ENCODE data around the gene HTRA3.

The HTRA3 gene

DNA sequence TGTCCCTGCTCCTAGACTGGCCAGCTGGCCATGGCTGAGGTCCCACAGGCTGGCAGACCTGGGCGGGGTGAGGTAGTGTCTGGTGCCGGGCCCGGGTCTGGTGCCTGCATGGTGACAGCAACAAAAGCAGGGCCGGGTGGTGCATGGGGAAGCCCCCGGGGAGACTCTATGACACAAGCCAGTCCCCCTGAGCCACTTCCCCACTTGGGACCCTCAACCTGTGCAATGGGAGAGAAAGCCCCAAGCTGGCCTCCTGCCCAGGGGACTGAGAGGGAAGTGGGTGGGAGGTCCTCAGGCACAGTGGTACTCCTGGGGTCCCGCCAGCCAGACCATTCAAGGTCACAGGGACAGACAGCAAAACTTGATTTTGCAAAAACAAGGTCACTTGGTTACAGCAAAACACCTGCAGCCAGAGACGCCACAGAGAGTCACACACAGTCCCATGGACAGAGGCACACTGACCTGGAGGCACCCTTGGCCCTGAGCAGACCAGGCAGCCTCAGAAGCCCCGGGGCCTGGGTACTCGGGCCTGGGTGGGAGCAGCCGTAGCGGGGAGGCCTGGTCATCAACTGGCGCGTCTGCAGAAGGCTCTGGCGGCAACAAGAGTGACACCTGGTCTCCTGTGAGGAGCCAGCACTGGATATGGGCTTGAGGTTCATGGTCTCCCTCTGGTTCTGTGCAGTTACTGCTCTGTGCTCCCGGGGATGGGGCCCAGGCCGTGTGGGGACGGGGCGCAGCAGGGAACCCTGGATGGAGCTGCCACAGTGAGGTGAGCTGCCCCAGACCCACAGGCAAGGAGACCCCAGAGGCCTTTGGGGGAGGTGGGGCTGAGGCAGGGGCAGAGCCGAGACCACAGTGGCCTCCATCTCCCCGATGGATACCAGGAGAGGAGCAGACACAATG lies 60.6 kb downstream of the HTRA3 start:
- H3K4me1 ChIP-seq (ENCODE audit: insufficient read depth, low read length), result no peaks in the 10 kb centered on the region
- no peaks in the 10 kb centered on the region for H3K9me3 ChIP-seq (ENCODE audit: low read length)
- no peak overlapping the region for H3K4me3 ChIP-seq (ENCODE audit: low read depth in 1 of 2, low read length in 2 of 2)
- H3K27ac ChIP-seq (ENCODE audit: low read depth, low read length), result no peak overlapping the region
- no peaks in the 10 kb centered on the region for H3K36me3 ChIP-seq (ENCODE audit: insufficient read depth, low read length)
- H3K27me3 ChIP-seq (ENCODE audit: control insufficient read depth in 1 of 2, insufficient read depth in 2 of 2, low read length in 2 of 2), result no peaks in the 10 kb centered on the region
- H3K9ac ChIP-seq (ENCODE audit: low read length), result no peak overlapping the region

GRCh38 chr4:8330821-8331574 lies 61.4 kb downstream of the HTRA3 start:
- Histone ChIP-seq H3K4me1 (ENCODE audit: insufficient read depth, low read length) (no peaks in the 10 kb centered on the region), H3K9ac (ENCODE audit: low read length) (no peak overlapping the region), H3K36me3 (ENCODE audit: insufficient read depth, low read length) (no peaks in the 10 kb centered on the region), H3K27ac (ENCODE audit: low read depth, low read length) (no peak overlapping the region), H3K27me3 (ENCODE audit: control insufficient read depth in 1 of 2, insufficient read depth in 2 of 2, low read length in 2 of 2) (no peaks in the 10 kb centered on the region), H3K9me3 (ENCODE audit: low read length) (no peaks in the 10 kb centered on the region), H3K4me3 (ENCODE audit: low read depth in 1 of 2, low read length in 2 of 2) (no peak overlapping the region)

- Histone ChIP-seq H3K36me3 (ENCODE audit: insufficient read depth, low read length) (no peaks in the 10 kb centered on the region), H3K27ac (ENCODE audit: low read depth, low read length) (no peak overlapping the region), H3K9me3 (ENCODE audit: low read length) (no peaks in the 10 kb centered on the region), H3K4me1 (ENCODE audit: insufficient read depth, low read length) (no peaks in the 10 kb centered on the region), H3K27me3 (ENCODE audit: control insufficient read depth in 1 of 2, insufficient read depth in 2 of 2, low read length in 2 of 2) (no peaks in the 10 kb centered on the region), H3K9ac (ENCODE audit: low read length) (no peak overlapping the region), H3K4me3 (ENCODE audit: low read depth in 1 of 2, low read length in 2 of 2) (no peak overlapping the region)
These were observed 62.0 kb downstream of the HTRA3 start for GRCh38 chr4:8331575-8331955.

- H3K4me1 ChIP-seq (ENCODE audit: insufficient read depth, low read length), result no peaks in the 10 kb centered on the region
- no peak overlapping the region for H3K4me3 ChIP-seq (ENCODE audit: low read depth in 1 of 2, low read length in 2 of 2)
- H3K9ac ChIP-seq (ENCODE audit: low read length), result no peak overlapping the region
- H3K27me3 ChIP-seq (ENCODE audit: control insufficient read depth in 1 of 2, insufficient read depth in 2 of 2, low read length in 2 of 2), result no peaks in the 10 kb centered on the region
- H3K9me3 ChIP-seq (ENCODE audit: low read length), result no peaks in the 10 kb centered on the region
- H3K27ac ChIP-seq (ENCODE audit: low read depth, low read length), result no peak overlapping the region
- no peaks in the 10 kb centered on the region for H3K36me3 ChIP-seq (ENCODE audit: insufficient read depth, low read length)
These were observed 62.7 kb downstream of the HTRA3 start for GRCh38 chr4:8332038-8332857.

DNA sequence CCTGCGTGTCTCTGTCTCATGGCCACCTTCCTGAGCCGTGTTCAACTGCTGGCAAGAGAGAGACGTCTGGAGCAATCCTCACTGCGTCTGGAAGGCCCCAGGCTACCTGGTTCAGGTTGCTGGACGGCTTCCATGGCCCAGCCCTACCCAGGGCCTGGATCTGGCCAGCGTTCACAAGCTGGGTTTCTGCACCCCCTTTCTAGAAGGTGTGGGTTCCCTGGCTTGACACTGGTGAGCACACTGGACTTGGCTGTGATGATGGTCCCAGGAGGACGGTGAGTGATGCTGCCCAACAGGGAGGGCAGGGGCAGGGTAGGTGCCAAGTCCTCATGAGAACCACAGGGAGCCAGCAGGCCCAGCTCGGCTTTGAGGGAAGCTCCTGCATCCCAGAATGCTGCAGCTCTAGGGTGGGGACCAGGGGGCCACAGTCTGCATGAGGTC lies 63.4 kb downstream of the HTRA3 start:
- no peak overlapping the region for H3K9ac ChIP-seq (ENCODE audit: low read length)
- no peaks in the 10 kb centered on the region for H3K27me3 ChIP-seq (ENCODE audit: control insufficient read depth in 1 of 2, insufficient read depth in 2 of 2, low read length in 2 of 2)
- no peak overlapping the region for H3K27ac ChIP-seq (ENCODE audit: low read depth, low read length)
- no peaks in the 10 kb centered on the region for H3K9me3 ChIP-seq (ENCODE audit: low read length)
- no peak overlapping the region for H3K4me3 ChIP-seq (ENCODE audit: low read depth in 1 of 2, low read length in 2 of 2)
- H3K4me1 ChIP-seq (ENCODE audit: insufficient read depth, low read length), result no peaks in the 10 kb centered on the region
- H3K36me3 ChIP-seq (ENCODE audit: insufficient read depth, low read length), result no peaks in the 10 kb centered on the region

DNA sequence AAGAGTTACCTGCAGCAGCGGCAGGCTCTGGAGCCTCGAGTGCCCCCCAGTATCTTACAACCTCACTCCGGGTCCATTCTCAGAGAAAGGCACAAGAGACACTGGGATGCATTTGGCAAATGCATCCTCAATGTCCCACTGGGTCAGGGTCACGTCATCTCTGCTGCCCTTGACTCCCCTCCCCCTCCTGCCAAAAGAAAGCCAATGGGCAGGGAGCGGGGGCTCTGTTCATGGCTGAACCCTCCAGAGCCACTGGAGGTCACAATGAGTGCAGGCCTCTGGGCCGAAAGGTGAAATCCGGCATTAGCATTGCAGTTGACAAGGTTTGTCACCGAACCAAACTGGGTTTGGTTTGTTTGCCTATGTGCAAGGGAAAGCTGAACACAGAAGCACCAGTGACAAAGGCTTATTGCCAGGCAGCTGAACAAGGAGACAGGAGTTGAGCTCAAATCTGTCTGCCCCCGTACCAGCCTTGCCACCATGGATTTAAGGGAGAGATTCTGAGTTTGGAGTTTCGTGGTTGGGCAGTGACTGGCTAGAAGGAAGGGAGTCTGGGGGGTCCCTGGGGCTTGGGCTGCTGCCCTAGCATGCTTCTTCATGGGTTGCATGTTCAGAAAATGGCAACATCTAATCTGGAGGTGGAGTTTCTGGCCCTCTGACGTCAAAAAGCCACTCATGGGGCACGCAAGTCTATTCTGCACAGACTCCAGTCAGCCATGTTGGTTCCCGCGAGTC lies 64.3 kb downstream of the HTRA3 start:
- Histone ChIP-seq H3K36me3 (ENCODE audit: insufficient read depth, low read length) (no peaks in the 10 kb centered on the region), H3K4me1 (ENCODE audit: insufficient read depth, low read length) (no peaks in the 10 kb centered on the region), H3K9ac (ENCODE audit: low read length) (no peak overlapping the region), H3K27ac (ENCODE audit: low read depth, low read length) (no peak overlapping the region), H3K4me3 (ENCODE audit: low read depth in 1 of 2, low read length in 2 of 2) (no peak overlapping the region), H3K9me3 (ENCODE audit: low read length) (no peaks in the 10 kb centered on the region), H3K27me3 (ENCODE audit: control insufficient read depth in 1 of 2, insufficient read depth in 2 of 2, low read length in 2 of 2) (no peaks in the 10 kb centered on the region)

DNA sequence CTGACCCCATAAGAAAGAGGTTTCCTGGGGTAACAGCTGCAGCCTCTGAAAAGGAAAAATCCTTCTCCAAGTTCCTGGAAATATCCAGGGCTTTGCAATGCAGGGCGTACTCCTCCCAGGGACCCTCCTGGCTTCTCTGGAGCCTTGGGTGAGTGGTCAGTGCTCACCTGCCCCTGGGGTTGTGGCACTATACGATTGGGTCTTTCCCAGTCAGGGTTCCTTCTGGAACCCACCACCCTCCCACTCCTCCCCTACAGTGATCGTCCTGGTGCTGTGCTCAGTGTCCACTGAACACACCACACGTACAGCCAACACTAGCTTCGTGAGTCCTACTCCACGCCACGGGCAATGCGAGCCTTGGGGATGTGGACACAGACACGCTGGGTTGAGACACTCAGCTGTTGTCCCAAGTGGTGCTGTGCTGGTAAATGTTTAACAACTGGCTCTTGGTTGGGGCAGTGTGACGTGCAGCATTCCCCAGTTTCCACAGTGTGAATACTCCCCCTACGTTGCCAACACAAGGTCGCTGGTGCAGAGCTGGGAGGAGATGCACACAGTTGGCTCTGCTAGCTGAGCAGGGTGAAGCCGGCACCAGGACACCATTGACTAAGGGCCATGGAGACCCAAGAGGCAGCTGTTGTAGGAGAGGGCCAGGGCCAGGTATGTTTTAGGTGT lies 65.4 kb downstream of the HTRA3 start:
- H3K4me1 ChIP-seq (ENCODE audit: insufficient read depth, low read length), result no peaks in the 10 kb centered on the region
- H3K27ac ChIP-seq (ENCODE audit: low read depth, low read length), result no peak overlapping the region
- no peaks in the 10 kb centered on the region for H3K36me3 ChIP-seq (ENCODE audit: insufficient read depth, low read length)
- H3K27me3 ChIP-seq (ENCODE audit: control insufficient read depth in 1 of 2, insufficient read depth in 2 of 2, low read length in 2 of 2), result no peaks in the 10 kb centered on the region
- no peak overlapping the region for H3K4me3 ChIP-seq (ENCODE audit: low read depth in 1 of 2, low read length in 2 of 2)
- H3K9me3 ChIP-seq (ENCODE audit: low read length), result no peaks in the 10 kb centered on the region
- no peak overlapping the region for H3K9ac ChIP-seq (ENCODE audit: low read length)

DNA sequence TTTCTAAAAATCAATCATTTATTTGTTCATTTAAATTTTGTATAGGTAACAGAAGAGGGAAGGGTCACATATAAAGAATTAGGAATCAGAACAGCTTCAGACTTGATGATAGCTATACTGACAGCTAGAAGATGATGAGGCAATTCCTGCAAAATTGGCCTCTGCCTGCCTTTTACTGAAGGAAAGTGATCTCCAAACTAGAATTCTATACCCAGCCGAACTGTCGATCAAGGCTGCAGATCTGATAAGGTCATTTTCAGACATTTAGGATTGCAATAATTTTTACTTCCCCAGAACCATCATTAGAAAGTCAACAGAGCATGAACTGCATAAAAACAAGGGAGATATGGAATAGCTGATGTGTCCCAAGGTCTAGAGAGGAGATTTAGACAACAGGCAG lies 66.3 kb downstream of the HTRA3 start:
- Histone ChIP-seq H3K4me3 (ENCODE audit: low read depth in 1 of 2, low read length in 2 of 2) (no peak overlapping the region), H3K27me3 (ENCODE audit: control insufficient read depth in 1 of 2, insufficient read depth in 2 of 2, low read length in 2 of 2) (no peaks in the 10 kb centered on the region), H3K9me3 (ENCODE audit: low read length) (no peaks in the 10 kb centered on the region), H3K36me3 (ENCODE audit: insufficient read depth, low read length) (no peaks in the 10 kb centered on the region), H3K4me1 (ENCODE audit: insufficient read depth, low read length) (peaks cover under 1% of the 10 kb centered on the region), H3K9ac (ENCODE audit: low read length) (no peak overlapping the region), H3K27ac (ENCODE audit: low read depth, low read length) (no peak overlapping the region)

- Histone ChIP-seq H3K9me3 (ENCODE audit: low read length) (no peaks in the 10 kb centered on the region), H3K27ac (ENCODE audit: low read depth, low read length) (no peak overlapping the region), H3K27me3 (ENCODE audit: control insufficient read depth in 1 of 2, insufficient read depth in 2 of 2, low read length in 2 of 2) (no peaks in the 10 kb centered on the region), H3K36me3 (ENCODE audit: insufficient read depth, low read length) (no peaks in the 10 kb centered on the region), H3K9ac (ENCODE audit: low read length) (no peak overlapping the region), H3K4me3 (ENCODE audit: low read depth in 1 of 2, low read length in 2 of 2) (no peak overlapping the region), H3K4me1 (ENCODE audit: insufficient read depth, low read length) (peaks cover 7% of the 10 kb centered on the region)
These were observed 67.0 kb downstream of the HTRA3 start for GRCh38 chr4:8336412-8337075.

- Histone ChIP-seq H3K9ac (ENCODE audit: low read length) (no peak overlapping the region), H3K4me1 (ENCODE audit: insufficient read depth, low read length) (peaks cover 27% of the 10 kb centered on the region), H3K36me3 (ENCODE audit: insufficient read depth, low read length) (no peaks in the 10 kb centered on the region), H3K9me3 (ENCODE audit: low read length) (no peaks in the 10 kb centered on the region), H3K27ac (ENCODE audit: low read depth, low read length) (no peak overlapping the region), H3K27me3 (ENCODE audit: control insufficient read depth in 1 of 2, insufficient read depth in 2 of 2, low read length in 2 of 2) (no peaks in the 10 kb centered on the region), H3K4me3 (ENCODE audit: low read depth in 1 of 2, low read length in 2 of 2) (no peak overlapping the region)
These were observed 68.9 kb downstream of the HTRA3 start for GRCh38 chr4:8338351-8338961.

Measured in muscle layer of colon (tissue), 2 donors.